Iris pigment epithelial cell (primary cell): ENCODE results near the gene AGR3.

ENCODE experiments used
- DNase-seq: peaks from one replicate; pipeline ENCODE4 v3.0.0-alpha.2; 2011; ENCODE audit warnings: low read depth

Gene AGR3

DNA sequence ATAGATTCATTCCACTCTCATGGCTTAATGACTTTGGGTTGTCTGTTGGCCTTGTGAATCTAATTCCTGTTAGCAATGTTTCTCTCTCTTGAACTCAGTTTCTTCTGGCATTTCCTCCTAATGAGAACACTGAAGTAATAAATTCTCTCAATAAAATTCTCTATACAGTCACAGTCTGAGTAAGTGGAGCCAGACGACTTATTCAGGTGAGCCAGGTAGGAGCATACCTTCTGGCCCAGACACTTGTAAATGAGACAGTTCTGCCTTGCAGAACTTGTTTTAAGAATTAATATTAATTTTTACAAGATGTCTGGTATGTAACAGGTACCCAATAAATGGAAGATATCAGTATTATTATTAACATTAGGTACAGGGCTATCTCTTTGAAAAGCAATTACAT is 48.4 kb downstream of the AGR3 start:
- no peak for DNase-seq

DNA sequence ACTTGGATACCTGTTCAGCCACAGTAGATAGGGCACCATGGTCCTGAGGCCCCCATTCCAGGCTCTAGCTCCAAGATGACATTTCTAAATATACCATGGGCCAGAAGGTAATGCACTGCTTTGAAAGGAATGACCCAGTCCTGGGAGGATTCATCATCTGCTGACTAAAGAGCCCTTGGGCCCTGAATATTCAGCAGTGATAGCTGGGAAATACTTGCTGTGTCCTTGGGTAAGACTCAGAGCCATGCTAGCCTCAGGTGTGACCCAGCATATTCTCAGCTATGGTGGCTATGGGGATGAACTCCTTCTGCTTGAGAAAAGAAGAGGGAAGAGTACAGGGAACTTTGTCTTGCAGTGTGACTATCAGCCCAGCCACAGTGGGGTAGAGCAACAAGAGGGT is 55.7 kb downstream of the AGR3 start:
- no peak for DNase-seq

DNA sequence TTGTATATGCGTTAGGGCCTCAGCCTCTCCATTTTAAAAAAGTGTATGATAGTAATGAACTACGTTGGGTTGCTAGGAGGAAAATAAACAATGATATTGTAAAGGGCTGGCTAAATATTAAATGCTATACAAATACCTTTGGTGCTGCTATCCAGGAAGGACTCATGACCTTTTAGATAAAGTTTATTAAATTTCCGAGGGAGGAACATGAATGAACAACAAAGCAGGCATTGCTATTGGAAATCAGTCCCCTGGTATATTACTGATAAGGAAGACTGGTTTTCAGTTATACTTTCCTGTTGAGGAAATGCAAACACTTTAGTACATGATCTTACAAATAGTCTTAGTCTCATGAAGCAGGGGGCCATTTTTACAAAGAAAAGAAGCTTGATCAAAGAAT is 59.8 kb downstream of the AGR3 start:
- DNase-seq = no peak

DNA sequence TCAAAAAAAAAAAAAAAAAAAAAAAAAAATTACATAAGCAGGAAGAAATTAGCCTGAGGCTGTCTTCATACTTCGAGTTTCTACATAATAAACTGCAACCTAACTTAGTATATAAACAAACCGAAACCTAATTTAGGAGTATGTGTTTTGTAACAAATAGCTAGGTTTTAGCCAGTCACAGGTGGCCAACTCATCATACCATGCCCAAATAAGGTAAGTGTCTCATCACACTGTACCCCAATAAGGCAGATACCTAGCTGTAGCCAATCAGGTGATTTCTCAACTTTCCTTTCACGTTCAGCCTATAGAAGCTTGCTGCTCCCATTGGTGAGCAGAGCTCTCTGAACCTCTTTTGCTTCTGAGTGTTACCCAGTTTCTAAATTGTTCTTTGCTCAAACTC is 63.1 kb downstream of the AGR3 start:
- no peak for DNase-seq

DNA sequence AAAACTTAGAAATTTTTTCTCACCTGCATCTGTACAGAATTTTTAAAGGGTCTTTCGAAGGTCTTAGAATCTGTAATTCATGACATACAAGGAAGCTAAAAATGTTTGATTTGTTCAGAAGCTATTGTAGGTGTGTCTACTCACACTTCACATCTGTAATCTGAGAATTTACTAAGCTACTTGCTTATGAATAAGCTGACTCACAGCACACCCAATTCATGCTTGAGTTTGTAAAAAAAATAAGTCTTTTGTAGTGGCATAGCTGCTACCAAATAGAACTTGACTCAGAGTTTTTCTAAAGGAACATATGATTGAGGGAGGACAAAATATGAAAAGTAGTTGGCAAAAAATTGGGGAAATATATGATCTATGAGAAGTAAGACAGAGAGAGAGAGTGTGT is 64.2 kb downstream of the AGR3 start:
- peak; percentile 86 for DNase-seq

DNA sequence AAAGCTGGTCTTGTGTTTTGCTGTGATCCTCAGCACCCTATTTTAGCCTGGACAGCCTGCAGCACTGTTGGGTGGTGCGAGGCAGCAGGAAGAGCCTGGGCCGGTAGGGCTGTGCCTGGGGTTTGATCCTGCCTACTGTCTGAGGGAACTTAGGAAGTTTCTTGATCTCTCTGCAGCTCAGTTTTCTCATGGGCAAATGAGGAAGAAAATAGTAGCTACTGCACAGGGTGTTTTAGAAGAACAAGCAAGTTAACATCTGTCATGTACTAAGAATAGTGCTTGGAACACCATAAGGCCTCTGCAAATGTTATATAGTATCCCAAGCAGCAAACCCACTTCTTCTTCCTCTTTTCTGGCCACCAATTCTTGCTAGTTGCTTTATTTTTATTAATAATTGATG is 65.0 kb downstream of the AGR3 start:
- DNase-seq = no peak

DNA sequence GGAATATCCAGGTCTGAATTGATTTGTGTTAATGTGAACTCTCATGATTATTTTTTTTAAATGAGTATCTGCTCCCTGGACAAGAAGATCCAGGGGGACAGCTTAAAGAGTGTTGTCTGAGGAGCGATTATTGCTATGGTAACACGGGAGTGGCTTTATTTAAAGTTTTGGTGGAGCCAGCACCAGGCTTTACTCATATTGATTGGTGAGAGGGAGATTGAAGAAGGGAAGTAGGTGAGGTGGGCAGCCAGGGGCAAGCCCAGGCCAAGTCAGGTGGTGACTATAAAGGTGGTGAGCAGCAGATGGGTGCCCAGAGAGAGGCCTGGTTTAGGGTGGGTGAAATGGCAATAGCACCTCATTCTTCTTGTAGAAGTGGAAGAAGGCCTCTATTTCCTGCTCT is 66.8 kb downstream of the AGR3 start:
- DNase-seq = no peak

DNA sequence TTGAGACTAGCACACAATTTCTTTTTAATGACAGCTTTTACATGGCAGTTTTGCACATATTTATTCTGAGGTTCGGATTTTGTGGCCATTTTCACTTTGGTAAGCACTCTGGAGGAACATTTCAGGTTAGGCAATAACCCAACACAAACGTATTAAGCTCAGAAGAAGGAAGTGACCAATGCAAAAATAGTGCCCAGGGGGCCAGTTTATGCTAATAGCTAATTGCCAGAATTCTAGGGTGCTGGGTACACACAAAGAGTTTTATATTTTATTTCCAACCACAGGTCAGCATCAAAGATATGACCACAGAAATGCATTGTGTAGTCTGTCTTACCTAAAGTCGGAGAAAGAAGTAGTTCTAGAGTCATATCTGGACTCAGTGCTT is 68.6 kb downstream of the AGR3 start:
- no peak for DNase-seq

DNA sequence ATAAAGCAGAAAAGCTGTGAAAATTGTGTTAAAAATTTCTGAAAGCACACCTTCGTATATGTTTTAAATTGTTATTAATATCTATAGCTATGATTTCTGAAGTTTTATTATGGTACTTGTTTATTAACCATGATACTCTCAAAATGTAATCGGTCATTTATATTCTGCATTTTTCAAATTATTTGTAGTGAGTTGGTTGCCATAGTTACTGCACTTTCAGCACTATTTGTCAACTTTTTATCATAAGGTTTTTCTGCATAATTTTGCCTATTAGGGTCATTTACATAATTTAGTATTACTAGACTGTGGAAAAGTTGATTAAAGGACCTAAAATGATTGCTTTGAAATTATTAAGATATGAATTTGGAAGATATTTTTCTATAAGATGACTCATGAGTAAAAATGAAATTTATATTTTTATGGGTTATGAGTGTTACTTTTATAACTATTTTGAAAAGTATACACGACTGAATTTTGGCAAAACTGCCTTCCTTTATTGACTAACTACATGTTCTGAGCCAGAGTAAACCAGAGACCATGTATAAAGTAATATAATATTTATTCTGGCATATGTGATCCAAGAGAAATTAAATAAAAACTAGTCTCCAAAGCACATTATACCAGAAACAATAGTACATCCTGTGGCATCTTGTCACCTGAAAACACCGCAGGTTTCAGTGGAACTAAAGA is 69.1 kb downstream of the AGR3 start:
- DNase-seq = no peak

DNA sequence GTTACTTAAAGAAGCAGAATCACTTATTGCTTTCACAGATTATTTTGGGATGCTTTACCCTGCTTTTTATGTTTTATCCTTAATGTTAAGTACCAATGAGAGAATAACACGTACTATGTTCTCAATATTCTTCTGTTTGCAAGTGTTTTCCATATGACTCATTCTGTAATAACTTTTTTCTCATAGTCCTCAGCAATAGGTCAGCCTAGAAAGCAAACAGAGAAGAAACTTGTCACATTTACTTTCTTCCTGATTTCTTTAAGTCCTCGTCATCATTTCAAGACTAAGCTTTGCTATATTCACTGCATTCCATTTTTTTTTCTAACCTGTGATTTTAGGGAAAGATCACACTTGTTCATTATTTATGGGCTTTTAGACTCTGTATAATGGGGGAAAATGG is 70.2 kb downstream of the AGR3 start:
- DNase-seq = peak; percentile 81

DNA sequence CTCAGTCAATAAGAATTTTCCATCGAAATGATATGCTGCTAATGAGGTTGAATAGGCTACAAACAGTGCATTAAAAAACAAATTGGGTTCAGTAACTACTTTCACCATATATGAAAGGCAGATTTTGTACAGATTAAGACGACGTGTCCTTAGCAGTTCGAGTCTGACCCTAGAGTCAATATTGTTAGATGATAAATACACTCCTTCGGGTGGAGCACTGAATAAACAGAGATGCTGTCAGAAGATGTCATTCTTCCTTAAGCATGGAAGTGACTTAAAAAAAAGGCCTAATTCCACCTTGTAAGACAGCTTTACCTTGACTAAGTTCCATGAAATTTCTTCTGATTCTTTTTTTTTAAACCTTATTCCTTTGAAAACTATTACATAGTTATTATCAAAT is 71.2 kb downstream of the AGR3 start:
- DNase-seq = no peak

DNA sequence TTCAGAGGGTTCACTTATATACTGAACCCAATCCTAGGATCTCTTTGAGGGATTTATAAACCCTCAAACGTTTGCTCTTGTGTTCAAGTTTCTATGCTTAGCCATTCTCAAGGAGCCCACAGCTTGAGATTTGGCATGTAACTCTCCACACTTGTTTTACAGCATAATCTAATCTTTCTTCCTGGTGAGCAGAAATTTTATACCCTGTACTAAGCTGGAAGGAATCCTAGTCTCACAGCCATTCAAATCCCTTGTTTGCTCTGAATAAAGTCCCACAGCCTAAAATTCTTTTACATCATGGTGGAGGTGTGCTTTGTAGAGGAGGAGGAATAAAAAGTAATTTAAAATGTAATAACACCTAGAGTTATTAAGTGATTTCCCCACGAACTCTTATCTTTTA is 71.7 kb downstream of the AGR3 start:
- no peak for DNase-seq
